OCI-LY7 (cell line): Measurements from ENCODE around the gene KDM6B.

ENCODE experiments used
- EZH2phosphoT487 ChIP-seq: fragments of 200-600 bp; sonication (generic); IDR thresholded peaks from 2 replicates; pipeline ENCODE4 v1.6.1; 2018; ENCODE audit warnings: low read depth, borderline replicate concordance, mild to moderate bottlenecking, mixed run types, antibody characterized with exemption, low read length, moderate library complexity, mixed read lengths
- TF ChIP-seq, protein P1 (sequence below): fragments of 200-600 bp; sonication (generic); conservative IDR thresholded peaks from 2 replicates; pipeline ENCODE4 v1.5.1; 2014; ENCODE audit warnings: mild to moderate bottlenecking, antibody characterized with exemption, low read length, moderate library complexity, mixed read lengths

DNA sequence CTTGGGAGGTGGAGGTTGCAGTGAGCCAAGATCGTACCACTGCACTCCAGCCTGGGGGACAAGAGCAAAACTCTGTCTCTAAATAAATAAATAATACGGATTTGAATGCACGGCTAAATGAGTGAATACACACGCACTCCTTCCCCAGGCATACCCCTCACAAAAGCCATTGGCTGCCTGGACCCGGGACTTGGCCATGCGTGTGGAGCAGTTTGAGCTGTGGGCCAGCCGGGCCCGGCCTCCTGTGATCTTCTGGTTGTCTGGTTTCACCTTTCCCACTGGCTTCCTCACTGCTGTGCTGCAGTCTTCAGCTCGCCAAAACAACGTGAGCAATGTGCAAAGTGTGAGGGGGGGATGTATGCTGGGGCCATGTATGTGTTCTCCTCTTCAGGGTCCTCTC lies 1.6 kb upstream of the KDM6B start:
- TF ChIP-seq, protein P1, sequence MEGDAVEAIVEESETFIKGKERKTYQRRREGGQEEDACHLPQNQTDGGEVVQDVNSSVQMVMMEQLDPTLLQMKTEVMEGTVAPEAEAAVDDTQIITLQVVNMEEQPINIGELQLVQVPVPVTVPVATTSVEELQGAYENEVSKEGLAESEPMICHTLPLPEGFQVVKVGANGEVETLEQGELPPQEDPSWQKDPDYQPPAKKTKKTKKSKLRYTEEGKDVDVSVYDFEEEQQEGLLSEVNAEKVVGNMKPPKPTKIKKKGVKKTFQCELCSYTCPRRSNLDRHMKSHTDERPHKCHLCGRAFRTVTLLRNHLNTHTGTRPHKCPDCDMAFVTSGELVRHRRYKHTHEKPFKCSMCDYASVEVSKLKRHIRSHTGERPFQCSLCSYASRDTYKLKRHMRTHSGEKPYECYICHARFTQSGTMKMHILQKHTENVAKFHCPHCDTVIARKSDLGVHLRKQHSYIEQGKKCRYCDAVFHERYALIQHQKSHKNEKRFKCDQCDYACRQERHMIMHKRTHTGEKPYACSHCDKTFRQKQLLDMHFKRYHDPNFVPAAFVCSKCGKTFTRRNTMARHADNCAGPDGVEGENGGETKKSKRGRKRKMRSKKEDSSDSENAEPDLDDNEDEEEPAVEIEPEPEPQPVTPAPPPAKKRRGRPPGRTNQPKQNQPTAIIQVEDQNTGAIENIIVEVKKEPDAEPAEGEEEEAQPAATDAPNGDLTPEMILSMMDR: no peak
- no peak for TF ChIP-seq EZH2phosphoT487
